HG03432 (cell line): Measurements from ENCODE around the gene HNRNPUL1.

Experiments used
- ATAC-seq: cut with Tn5 transposase; IDR thresholded peaks from one replicate; pipeline ENCODE4 v1.9.1; 2021; ENCODE audit warnings: mild to moderate bottlenecking, moderate library complexity; ENCODE audit not compliant: unreplicated experiment

The HNRNPUL1 gene

DNA sequence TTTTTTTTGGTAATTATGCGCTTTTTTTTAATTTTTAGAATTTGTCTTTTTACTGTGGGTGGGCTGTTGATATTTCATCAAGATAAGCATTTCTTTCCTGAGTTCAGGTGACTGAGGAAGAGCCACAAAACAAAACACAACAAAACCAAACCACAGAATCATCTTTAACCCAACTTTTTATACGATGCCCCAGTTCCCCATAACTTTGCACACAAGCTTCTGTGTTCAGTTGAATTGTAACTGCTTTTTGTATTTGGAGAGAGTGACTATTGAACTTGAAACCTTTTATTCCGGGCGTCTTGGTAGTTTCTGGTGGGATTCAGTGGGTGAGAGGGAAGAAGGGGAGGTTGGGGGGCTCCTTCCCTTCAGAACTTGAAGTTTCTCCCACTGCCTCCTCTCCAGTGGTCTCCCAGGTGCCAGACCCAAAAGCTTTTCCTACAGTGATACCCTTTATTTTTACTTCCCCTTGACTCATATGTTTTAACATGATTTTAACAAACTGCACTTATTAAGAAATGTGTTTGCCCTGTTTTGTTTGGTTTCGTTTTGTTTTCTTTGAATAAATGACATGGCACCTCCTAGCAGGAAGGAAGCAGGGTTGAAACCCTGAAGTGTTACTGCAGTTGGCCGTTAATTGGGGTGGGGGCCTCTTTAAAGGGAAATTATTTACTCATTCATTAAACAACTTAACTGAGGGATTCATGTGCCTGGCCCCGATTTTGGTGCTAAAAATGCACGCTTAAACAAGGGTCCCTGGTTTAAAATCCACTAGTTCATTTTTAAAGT, 43.1 kb downstream of the HNRNPUL1 start:
- ATAC-seq, result no peak

DNA sequence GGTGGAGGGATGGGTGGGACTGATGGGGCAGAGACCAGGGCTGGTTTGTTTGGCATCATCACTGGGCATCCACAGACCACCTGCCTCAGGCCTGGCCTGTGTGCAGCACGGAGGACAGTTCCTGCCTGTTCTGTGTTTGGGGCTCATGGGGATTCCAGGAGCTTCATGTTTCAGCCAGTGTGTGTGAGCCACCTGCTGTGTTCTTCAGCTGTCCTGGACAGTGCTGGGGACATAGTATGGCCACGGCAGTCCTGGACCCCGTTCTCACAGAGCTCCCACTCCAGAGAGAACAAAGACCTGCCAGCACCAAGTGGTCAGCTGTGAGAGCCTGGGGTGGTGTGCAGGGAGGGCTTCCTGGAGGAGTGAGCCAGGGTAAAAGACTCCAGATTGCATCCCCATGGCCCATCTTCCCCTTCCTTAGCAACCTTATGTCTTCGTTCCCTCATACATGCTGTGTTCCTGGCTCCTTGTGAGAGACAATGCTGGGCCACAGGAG, 43.8 kb downstream of the HNRNPUL1 start:
- ATAC-seq, result no peak

DNA sequence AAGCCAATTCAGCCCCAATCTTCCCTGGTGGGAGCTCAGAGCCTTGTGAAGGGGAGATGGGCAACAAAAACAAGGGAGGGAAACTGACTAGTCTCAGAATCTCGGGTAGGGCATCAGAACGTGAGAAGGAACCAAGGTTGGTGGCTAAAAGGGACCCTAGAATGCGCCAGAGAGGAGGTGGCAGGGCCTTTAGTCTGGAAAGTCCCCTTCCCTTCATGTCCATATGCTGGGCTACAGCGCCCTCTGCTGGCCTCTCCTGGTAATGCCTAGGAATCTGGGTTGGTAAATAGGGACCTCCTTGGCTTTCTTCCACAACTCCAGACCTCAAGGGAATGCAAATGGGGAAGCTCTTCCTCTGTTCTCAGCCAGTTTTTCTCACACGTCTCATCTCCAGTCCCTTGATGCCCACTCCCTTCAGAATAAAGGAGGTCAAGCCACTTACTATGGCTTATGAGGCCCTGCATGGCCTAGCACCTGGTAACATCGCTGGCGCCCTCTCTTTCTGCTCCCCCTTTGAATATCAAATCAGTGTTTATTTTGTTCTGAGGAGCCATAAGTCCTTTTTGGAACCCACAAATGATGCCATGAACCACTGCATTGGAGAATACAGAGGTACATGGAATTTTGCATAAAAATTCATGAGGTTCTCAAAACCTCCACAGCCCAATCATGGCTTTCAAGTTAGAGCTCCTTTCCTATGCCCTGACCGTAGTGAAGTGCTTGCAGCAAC, 44.4 kb downstream of the HNRNPUL1 start:
- no peak for ATAC-seq

DNA sequence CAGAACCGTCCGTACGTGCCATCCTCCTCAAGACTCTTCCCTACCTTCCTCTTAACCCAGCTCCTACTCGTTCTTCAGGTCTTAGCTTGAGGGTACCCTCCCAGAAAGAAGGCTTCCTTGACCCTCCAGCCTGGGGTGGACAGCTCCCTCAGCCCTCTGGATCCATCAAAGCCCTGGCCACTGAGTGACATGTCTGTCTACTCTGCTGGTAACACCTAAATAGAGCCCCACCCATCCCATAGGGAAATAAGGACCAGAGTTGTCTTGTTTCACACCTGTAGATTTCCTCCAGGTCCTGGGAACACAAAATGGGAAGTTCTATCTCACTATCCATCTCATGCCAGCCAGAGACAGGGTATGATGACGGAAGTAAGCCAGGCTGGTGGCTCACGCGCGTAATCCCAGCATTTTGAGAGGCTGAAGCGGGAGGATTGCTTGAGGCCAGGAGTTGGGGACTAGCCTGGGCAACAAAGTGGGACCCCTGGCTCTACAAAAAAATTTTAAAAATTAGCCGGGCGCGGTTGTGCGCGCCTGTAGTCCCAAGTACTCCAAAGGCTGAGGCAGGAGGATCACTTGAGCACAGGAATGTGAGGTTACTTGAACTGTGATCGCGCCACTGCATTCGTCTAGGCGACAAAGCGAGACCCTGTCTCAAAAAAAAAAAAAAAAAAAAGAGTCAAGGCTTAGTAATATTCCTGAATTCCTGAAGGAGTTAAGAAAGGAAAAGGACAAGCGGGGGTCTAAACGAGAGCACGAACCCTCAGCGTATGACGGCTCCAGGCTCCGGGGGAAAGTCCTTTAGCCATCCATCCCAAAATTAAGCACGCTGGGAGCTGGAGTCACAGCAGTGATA, 45.2 kb downstream of the HNRNPUL1 start:
- ATAC-seq, result no peak

DNA sequence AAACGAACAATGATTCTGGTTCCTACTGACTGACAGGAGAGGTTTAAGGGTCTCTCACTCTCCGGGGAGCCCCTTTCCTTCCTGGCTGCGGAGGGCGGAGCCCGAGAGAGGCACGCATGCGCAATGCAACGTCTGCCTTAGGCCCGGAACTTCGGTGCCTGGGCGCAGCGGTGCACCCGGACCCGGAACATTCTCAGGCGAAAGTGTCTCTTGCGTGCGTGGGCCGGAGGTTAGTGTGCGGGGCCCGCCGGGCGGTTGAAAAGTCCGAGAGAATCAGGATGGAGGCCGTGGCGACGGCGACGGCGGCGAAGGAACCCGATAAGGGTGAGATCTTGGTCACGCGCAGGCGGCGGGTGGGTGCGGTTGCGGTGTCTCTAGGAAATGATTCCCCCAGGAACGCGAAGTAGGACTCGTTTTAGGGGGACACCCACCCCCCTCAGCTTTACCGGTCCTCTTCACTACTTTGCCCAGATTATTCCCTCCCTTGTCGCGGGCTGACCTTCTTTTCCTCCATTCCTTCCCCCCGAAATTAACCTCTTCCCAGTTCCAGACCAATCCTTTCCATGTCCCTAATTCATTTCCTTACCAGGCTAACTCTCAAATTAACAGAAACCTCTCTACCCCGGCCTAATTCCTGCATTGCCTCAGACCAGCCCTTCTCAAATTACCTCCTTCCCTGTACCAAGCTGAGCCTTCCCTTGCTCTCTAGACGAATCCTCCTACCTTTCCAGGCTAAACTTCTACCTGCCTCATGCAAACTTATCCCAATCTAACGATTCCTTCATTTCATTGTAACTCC, 46.1 kb downstream of the HNRNPUL1 start, which contains the start of gene CCDC97:
CCDC97 (plus strand) TSS at position 140 of the 799 bp plus-strand sequence; CDS start at position 279, 139 bp downstream.
- ATAC-seq, result peak; percentile 70

DNA sequence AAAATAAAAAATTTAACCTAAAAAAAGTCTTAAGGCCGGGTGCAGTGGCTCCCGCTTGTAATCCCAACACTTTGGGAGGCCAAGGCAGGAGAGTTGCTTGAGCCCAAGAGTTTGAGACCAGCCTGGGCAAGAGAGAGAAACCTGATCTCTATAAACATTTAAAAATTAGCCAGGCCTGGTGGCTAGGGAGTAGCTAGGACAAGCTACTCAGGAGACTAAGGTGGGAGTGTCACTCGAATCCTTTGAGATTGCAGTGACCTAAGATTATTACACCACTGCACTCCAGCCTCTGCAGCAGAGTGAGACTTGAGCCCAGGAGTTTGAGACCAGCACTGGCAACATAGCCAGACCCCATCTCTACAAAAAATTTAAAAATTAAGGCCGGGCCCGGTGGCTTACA, 46.9 kb downstream of the HNRNPUL1 start:
- ATAC-seq, result no peak

DNA sequence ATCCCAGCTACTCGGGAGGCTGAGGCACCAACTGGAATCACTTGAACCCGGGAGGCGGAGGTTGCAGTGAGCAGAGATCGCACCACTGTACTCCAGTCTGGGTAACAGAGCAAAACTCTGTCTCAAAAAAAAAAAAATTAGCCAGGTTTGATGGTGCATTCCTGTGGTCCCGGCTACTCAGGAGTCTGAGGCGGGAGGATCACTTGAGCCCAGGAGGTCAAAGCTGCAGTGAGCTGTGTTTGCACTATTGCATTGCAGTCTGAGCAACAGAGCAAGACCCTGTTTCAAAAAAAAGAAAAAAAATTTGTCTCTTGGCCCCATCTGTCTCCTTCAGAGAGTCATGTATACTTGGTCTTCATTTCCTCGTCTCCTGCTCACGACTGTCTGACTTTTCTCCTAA, 47.4 kb downstream of the HNRNPUL1 start:
- no peak for ATAC-seq

DNA sequence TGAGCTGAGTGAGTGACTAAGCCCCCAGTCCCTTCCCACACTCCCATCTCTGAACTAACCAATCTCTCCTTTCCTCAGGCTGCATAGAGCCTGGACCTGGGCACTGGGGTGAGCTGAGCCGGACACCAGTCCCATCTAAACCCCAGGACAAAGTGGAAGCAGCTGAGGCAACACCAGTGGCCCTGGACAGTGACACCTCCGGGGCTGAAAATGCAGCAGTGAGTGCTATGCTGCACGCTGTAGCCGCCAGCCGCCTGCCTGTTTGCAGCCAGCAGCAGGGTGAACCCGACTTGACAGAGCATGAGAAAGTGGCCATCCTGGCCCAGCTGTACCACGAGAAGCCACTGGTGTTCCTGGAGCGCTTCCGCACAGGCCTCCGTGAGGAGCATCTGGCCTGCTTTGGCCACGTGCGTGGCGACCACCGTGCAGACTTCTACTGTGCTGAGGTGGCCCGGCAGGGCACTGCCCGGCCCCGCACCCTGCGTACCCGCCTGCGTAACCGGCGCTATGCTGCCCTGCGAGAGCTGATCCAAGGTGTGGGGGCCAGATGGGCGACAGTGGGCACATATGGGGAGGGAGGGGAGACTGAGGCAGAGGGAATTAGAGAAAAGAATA, 52.2 kb downstream of the HNRNPUL1 start:
- no peak for ATAC-seq

DNA sequence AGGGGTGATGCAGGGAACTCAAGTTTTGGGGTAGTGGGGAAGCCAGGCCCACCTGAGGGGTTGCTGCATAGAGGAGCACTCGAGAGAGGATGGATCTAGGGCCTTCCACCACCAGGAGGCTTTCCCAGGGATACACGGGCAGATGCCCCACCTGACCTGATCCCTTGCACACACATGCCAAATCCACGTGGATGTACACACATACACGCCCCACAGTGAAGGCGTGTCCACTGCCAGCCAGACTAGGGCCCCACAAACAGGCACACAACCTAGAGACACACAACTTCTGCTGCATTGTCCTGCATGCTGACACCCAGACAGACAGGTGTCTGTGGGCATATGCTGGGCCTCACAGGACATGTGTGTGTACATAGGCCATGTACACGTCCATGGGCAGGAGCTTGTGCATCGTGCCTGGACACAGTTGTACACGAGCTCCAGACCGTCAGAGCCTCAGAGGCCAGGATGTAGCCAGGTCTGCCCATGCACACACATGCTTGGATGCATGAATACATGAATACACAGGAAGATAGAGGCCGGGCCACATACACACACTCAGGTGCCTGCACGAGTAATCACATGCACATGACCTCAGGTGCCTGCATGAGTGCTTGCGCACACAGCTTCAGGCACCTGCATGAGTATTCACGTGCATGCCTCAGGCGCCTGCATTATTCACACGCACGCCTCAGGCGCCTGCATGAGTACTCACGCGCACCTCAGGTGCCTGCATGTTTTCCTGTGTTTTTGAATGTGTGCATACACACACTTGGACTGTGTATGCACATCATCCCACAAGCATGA, 54.7 kb downstream of the HNRNPUL1 start:
- no peak for ATAC-seq

DNA sequence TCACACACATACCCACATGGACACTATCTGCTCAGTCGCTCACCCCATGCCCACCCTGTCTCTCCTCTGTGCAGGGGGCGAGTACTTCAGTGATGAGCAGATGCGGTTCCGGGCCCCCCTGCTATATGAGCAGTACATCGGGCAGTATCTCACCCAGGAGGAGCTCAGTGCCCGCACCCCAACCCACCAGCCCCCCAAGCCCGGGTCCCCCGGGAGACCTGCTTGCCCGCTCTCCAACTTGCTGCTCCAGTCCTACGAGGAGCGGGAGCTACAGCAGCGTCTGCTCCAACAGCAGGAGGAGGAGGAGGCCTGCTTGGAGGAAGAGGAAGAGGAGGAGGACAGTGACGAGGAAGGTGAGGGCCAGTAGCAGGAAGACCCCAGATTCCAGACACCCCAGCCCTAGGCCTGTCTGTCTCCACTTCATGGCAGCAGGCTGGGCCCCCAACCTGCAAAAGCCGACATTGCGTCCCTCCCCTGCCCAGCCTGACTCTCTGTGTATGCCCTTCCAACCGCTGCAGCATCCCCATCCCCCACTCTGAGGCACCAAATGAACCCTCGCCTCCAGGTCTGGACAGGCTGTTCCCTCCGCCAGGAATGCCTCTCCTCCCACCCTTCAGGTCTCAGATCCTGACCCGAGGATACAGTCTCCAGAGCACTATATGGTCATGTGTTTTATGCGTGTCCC, 55.5 kb downstream of the HNRNPUL1 start:
- no peak for ATAC-seq

DNA sequence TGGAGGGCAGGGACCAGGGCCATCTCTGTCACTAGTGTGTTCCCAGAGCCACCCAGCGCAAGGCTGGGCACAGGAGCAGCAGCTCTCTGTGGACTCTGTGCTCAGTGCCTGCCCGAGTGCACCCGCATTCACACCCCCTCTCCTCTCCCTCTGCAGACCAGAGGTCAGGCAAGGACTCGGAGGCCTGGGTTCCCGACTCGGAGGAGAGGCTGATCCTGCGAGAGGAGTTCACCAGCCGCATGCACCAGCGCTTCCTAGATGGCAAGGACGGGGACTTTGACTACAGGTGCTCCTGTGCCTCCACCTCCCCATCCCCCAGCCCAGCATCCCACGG, 56.0 kb downstream of the HNRNPUL1 start:
- no peak for ATAC-seq

DNA sequence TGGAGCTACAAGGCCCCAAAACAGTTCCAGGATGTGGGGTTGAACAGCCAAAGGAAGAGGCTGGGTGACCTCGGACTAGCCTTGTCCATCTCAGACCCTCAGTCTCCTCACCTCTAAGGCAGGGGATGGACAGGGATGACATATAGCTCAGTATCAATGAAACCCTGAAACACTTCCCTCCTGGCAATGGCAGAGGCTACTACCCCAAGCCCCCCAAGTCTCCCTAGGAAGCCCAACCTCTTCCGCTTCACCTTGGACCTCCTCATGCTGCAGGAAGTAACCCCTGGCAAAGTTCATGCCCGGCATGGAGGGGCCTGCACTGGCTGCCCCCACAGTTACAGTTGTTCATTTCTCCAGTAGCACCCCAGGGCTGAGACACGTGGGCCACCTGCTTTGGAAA, 56.4 kb downstream of the HNRNPUL1 start:
- no peak for ATAC-seq

DNA sequence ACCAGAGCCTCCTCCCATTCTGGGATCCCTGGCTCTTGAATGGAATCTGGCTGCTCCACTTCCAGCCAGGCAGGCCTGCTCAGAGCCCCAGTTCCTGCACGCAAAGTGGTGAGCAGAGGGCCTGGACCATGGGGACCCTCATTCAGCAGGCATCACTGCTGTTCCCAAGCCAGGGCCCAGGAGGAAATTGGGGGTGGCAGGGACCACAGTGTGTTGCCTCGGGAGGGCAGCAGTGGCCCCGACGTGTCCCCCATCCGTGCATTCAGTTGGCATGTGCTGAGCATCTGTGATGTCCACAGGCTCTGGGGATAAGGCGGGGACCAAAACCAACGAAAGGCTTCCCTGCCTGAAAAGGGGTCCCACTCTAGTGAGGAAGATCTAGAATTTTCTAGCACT, 57.0 kb downstream of the HNRNPUL1 start:
- no peak for ATAC-seq

DNA sequence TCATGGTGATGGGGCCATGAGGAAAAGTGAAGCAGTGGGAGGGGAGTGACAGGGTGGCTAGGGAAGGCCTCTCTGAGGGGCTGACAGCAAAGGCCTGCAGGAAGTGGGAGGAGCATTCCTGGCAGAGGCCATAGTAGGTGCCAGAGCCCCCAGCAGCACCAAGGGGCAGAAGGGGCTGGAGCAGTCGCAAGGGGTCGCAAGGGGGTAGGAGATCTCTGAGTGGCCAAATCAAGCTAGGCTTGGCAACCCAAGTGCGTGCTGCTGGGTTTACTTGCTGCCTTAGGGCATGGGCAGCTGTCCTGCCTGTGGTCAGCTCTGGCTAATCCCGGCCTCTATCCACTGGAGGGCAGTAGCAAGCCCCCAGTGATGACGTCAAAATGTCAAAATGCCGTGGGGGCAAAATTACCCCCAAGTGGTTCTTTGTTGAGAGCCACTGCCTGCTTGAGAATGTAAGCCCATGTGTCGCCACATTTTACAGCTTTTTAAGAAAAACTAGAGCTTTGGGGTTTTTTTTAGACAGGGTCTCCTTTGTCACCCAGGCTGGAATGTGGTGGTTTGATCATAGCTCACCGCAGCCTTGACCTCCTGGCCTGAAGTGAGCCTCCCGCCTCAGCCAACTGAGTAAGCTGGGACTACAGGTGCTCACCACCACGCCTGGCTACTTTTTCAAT, 57.6 kb downstream of the HNRNPUL1 start:
- ATAC-seq, result no peak

DNA sequence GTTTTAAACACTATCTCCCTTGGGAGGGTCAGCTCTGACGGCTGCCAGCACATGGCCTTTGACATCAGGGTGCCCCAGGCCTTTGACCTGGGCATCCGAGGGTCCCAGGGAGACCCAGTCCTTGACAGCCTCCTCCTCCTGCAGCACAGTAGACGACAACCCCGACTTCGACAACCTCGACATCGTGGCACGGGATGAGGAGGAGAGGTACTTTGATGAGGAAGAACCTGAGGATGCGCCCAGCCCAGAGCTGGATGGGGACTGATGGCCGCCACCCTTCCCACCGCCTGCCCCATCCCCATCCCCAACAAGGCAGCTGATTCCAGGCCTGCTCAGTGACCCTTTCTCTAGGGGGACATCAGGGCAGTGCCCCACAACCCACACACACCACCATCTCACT, 58.3 kb downstream of the HNRNPUL1 start:
- ATAC-seq, result no peak

DNA sequence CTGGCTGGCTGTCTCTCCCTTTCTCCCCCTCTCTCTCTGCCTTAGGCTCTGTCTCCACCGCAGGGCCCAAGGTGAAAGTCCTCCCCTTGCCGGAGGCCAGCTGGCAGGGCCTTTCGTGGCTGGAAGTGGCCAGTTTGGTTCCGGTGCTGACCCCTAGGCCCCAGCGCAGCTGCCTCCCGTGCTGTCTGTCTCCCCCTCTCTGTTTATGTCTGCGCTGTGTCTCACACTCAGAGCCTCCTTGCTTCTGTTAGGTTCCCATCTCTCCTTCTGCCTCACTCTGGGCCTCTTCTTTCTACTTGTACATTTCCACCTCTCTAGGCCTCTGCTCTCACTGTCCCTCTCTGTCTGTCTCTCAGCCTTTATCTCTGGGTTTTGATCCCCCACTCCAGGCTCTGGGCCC, 58.9 kb downstream of the HNRNPUL1 start:
- no peak for ATAC-seq

DNA sequence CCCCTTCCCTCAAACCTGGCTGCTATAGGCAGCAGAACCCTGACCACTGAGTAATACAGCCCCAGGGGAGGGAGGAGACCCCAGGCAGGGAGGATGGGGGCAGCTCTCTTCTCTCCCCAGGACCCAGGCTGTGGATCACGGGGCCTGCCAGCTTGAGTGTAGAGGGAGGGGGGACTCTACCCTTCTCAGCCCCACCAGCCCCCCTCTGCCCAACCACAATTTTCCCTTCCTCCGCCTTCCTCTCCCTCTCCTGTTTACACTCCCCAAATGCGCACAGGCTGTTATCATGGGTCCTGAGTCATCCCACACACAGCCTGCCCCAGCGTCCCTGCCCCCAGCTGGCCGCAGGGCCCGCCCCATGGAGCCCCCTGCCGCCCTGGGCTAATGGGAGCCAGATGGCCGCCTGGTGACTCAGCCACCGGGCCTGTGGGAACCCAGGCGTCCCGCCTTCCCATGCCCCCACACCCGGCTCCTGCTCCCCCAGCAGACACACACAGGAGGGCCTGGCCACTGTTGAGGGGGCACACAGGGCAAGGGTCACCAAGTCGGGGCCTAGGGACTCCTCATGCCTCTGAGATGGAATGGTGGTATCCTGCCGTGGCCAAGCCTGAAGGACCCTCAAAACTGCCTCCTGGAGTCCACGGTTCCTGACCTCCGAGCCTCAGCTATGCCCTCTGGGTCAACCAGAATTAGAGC, 59.4 kb downstream of the HNRNPUL1 start:
- ATAC-seq, result no peak
